PC-9 (cell line): ENCODE data around the gene BTBD8. TPM values are rescaled to one million over a fixed set of nuclear protein-coding genes. Genes with fewer than 3 reads are reported as not detected.

Source experiments
- BruUV-seq: library from RNA; stranded (reverse); fragments of 400-500 nt; replicated peaks from 2 replicates; lab custom pipeline; 2021; lab: Mats Ljungman, UMichigan
- CTCF ChIA-PET: fragments of 300-600 bp; sonication (Branson Sonifier 250); formaldehyde crosslinking; loops from one replicate; lab custom pipeline; 2022; ENCODE audit warnings: antibody characterized with exemption; lab: Charles Lee
- POLR2A ChIA-PET: fragments of 300-600 bp; sonication (Branson Sonifier 250); formaldehyde crosslinking; loops from one replicate; lab custom pipeline; 2022; ENCODE audit warnings: antibody characterized with exemption; ENCODE audit not compliant: unreplicated experiment; lab: Charles Lee
- DNase-seq, 2 experiments: peaks; one replicate each; pipeline versions ENCODE4 v3.0.0 to v3.0.0-alpha.2; 2015 to 2022; ENCODE audit warnings: mixed read lengths in 1 of 2
- H2AFZ ChIP-seq: fragments of 200-600 bp; sonication (generic); 2 replicates; pipeline ENCODE4 v1.8.1; 2017; ENCODE audit warnings: antibody characterized with exemption
- H3F3A ChIP-seq: fragments of 200-600 bp; sonication (generic); 2 replicates; pipeline ENCODE4 v1.8.1; 2017; ENCODE audit warnings: antibody characterized with exemption, mild to moderate bottlenecking, low read depth; ENCODE audit not compliant: insufficient read depth
- H3K27ac ChIP-seq: fragments of 200-600 bp; sonication (generic); 2 replicates; pipeline ENCODE4 v1.6.1; 2016; ENCODE audit warnings: mixed run types
- H3K27me3 ChIP-seq: fragments of 200-600 bp; sonication (generic); 2 replicates; pipeline ENCODE4 v1.6.1; 2016; ENCODE audit warnings: low read depth, mixed run types; ENCODE audit not compliant: insufficient read depth
- H3K36me3 ChIP-seq: fragments of 200-600 bp; sonication (generic); 2 replicates; pipeline ENCODE4 v1.6.1; 2016; ENCODE audit warnings: low read depth, mixed run types
- H3K4me1 ChIP-seq: fragments of 200-600 bp; sonication (generic); replicated peaks from 2 replicates; pipeline ENCODE4 v1.6.1; 2016; ENCODE audit warnings: mixed run types; ENCODE audit not compliant: insufficient read depth
- H3K4me2 ChIP-seq: fragments of 200-600 bp; sonication (generic); 2 replicates; pipeline ENCODE4 v1.6.1; 2017; ENCODE audit warnings: mixed run types
- H3K4me3 ChIP-seq: fragments of 200-600 bp; sonication (generic); 2 replicates; pipeline ENCODE4 v1.6.1; 2016; ENCODE audit warnings: mixed run types
- H3K79me2 ChIP-seq: fragments of 200-600 bp; sonication (generic); 2 replicates; pipeline ENCODE4 v1.6.1; 2017; ENCODE audit warnings: low read depth, mixed run types
- H3K9me2 ChIP-seq: fragments of 200-600 bp; sonication (generic); 2 replicates; pipeline ENCODE4 v1.8.1; 2017; ENCODE audit warnings: mild to moderate bottlenecking; ENCODE audit not compliant: insufficient read depth
- H3K9me3 ChIP-seq: fragments of 200-600 bp; sonication (generic); 2 replicates; pipeline ENCODE4 v1.8.1; 2016; ENCODE audit warnings: low read depth; ENCODE audit not compliant: insufficient read depth
- H4K20me1 ChIP-seq: fragments of 200-600 bp; sonication (generic); 2 replicates; pipeline ENCODE4 v1.8.1; 2017; ENCODE audit not compliant: insufficient read depth
- CTCF ChIP-seq: fragments of 200-600 bp; sonication (generic); conservative IDR thresholded peaks from 2 replicates; pipeline ENCODE4 v1.6.1; 2017; ENCODE audit warnings: mixed run types, antibody characterized with exemption, mild to moderate bottlenecking, moderate library complexity
- EZH2 ChIP-seq: fragments of 200-600 bp; sonication (generic); IDR thresholded peaks from 2 replicates; pipeline ENCODE4 v1.8.0; 2017; ENCODE audit warnings: antibody characterized with exemption, low read depth
- intact Hi-C: fragments of 100-400 bp; cut with micrococcal nuclease; formaldehyde crosslinking; loops from one replicate; pipeline ENCODE4 v1.10.0; 2022; ENCODE audit not compliant: unreplicated experiment
- total RNA-seq: library from RNA; stranded (reverse); gene quantifications from 2 replicates; pipeline ENCODE4 v1.2.3, GENCODE V29; 2021

The BTBD8 gene
- total RNA-seq, 1 experiment from 2014 or later, result 8.1 TPM

DNA sequence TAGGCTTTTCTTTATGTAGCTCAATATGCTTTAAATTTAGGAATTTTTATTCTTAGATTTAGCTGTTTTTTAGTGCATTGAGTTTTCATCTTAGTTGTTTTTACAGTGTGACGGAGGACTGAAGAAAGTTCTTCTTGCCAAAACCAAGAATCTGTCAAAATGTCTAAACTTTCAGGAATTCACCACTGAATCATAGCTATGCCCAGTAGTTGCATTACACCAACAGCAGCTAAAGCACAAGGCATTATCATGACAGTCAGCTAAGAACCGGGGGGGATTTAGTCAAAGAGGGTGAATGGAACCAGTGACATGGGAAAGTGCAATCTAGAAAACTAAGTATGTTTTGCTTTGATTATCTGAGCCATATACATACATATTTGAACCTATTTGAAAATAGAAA lies 131.0 kb downstream of the BTBD8 start:
- H3F3A ChIP-seq, result no peaks in the 10 kb centered on the region
- ChIA-PET CTCF (no interaction called here), POLR2A (interaction anchor here (0.6 kb wide), 1 partner anchor 7 kb away, joined by 4 read pairs; no protein-coding TSS in a partner anchor)
- H3K36me3 ChIP-seq, result no peaks in the 10 kb centered on the region
- no peaks in the 10 kb centered on the region for H4K20me1 ChIP-seq
- BruUV-seq, result no TSS peak
- H3K4me2 ChIP-seq, result no peak overlapping the region
- TF ChIP-seq CTCF (no peak), EZH2 (no peak)
- H3K4me1 ChIP-seq, result no peaks in the 10 kb centered on the region
- H3K27ac ChIP-seq, result no peak overlapping the region
- H3K9me3 ChIP-seq, result 0 out of 2 replicates have a peak, but pooled peaks cover 6% of the 10 kb centered on the region
- H3K9me2 ChIP-seq, result no peaks in the 10 kb centered on the region
- H3K79me2 ChIP-seq, result no peaks in the 10 kb centered on the region
- no peaks in the 10 kb centered on the region for H3K27me3 ChIP-seq
- intact Hi-C loops, result no loop called here
- H3K4me3 ChIP-seq, result no peak overlapping the region
- H2AFZ ChIP-seq, result no peak overlapping the region
- no peak for DNase-seq

- no peaks in the 10 kb centered on the region for H3K36me3 ChIP-seq
- no peaks in the 10 kb centered on the region for H3K27me3 ChIP-seq
- DNase-seq, result no peak
- POLR2A ChIA-PET, result no interaction called here
- no peak within 1 kb of the TSS for H3K27ac ChIP-seq
- H3K4me1 ChIP-seq, result no peaks in the 10 kb centered on the region
- H3K79me2 ChIP-seq, result no peaks in the 10 kb centered on the region
- intact Hi-C loops, result no loop called here
- no peak within 1 kb of the TSS for H3K4me3 ChIP-seq
- CTCF ChIA-PET, result no interaction called here
- no peaks in the 10 kb centered on the region for H3K9me2 ChIP-seq
- no TSS peak for BruUV-seq
- no peaks in the 10 kb centered on the region for H3F3A ChIP-seq
- H3K4me2 ChIP-seq, result no peak within 1 kb of the TSS
- H4K20me1 ChIP-seq, result no peaks in the 10 kb centered on the region; the same call in 1 of the 2 replicates
- H3K9me3 ChIP-seq, result no peaks in the 10 kb centered on the region
- H2AFZ ChIP-seq, result 0 out of 2 replicates have a peak within 1 kb of the TSS, but pooled peaks have one; percentile 5
- TF ChIP-seq CTCF (no peak), EZH2 (no peak)
Observed at GRCh38 chr1:92217721-92218120, 137.6 kb downstream of the BTBD8 start, which contains the start of gene C1orf146. C1orf146 (plus strand) TSS chr1:92217915; CDS start chr1:92231421, 13,506 bp downstream.

DNA sequence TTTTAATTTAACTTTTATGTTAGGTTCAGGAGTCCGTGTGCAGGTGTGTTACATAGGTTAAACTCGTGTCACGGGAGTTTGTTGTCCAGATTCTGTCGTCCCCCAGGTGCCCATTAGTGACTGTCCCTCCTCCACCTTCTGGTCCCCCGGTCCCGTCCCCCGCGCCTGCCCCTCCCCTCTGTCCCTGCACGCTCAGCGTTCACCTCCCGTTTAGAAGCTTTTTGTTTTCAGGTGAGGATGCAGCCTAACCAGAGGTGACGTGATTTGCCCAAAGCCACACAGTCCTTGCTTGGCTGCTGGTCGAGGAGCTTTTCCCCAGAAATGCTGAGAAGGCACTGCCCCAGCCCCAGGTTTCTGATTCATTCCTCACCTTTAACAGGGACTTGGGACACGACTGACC lies 138.4 kb downstream of the BTBD8 start:
- Histone ChIP-seq H3K9me3 (no peaks in the 10 kb centered on the region), H2AFZ (no peak overlapping the region), H3K4me3 (no peak overlapping the region), H3K79me2 (no peaks in the 10 kb centered on the region), H3K27ac (no peak overlapping the region), H4K20me1 (no peaks in the 10 kb centered on the region; the same call in 1 of the 2 replicates), H3K27me3 (no peaks in the 10 kb centered on the region), H3K4me1 (no peaks in the 10 kb centered on the region), H3K4me2 (no peak overlapping the region), H3F3A (no peaks in the 10 kb centered on the region), H3K9me2 (no peaks in the 10 kb centered on the region), H3K36me3 (no peaks in the 10 kb centered on the region)
- no peak for DNase-seq
- ChIA-PET POLR2A (interaction anchor here (0.6 kb wide), 1 partner anchor 8 kb away, joined by 4 read pairs; no protein-coding TSS in a partner anchor), CTCF (interaction anchor here (0.8 kb wide), 1 partner anchor 48 kb away, joined by 6 read pairs; no protein-coding TSS in a partner anchor)
- intact Hi-C loops, result no loop called here
- no TSS peak for BruUV-seq
- TF ChIP-seq CTCF (no peak), EZH2 (no peak)
